Osteoblast (primary cell): ENCODE data around the gene RAB39A. TPM values are rescaled to one million over a fixed set of nuclear protein-coding genes. Genes with fewer than 3 reads are reported as not detected.

Experiments used
- DNase-seq: peaks from one replicate; pipeline ENCODE4 v3.0.0; 2011; ENCODE audit warnings: low spot score, mixed read lengths; ENCODE audit not compliant: insufficient read length; ENCODE audit errors: missing footprints
- H2AFZ ChIP-seq: 2 replicates; pipeline ENCODE4 v1.6.0; 2011; ENCODE audit warnings: mild to moderate bottlenecking, low read length
- H3K27ac ChIP-seq: 2 replicates; pipeline ENCODE4 v1.5.1; 2011; ENCODE audit warnings: mild to moderate bottlenecking, low read depth, low read length, moderate library complexity
- H3K27me3 ChIP-seq: 2 replicates; pipeline ENCODE4 v1.6.0; 2012; ENCODE audit warnings: mild to moderate bottlenecking, control low read depth, inconsistent platforms, low read length, moderate library complexity; ENCODE audit not compliant: insufficient read depth
- H3K36me3 ChIP-seq: 2 replicates; pipeline ENCODE4 v1.5.1; 2011; ENCODE audit warnings: mild to moderate bottlenecking, low read length, control low read depth, moderate library complexity; ENCODE audit not compliant: insufficient read depth
- H3K4me1 ChIP-seq: 2 replicates; pipeline ENCODE4 v1.5.1; 2011; ENCODE audit warnings: mild to moderate bottlenecking, low read length, control low read depth, moderate library complexity; ENCODE audit not compliant: insufficient read depth
- H3K4me2 ChIP-seq: 2 replicates; pipeline ENCODE4 v1.6.0; 2011; ENCODE audit warnings: mild to moderate bottlenecking, low read length; ENCODE audit not compliant: insufficient read depth
- H3K4me3 ChIP-seq: fragments of 200-600 bp; sonication (generic); 3 replicates; pipeline ENCODE4 v1.5.1; 2012; ENCODE audit warnings: mild to moderate bottlenecking, low read length, inconsistent platforms; ENCODE audit not compliant: insufficient read depth
- H3K79me2 ChIP-seq: 2 replicates; pipeline ENCODE4 v1.6.0; 2012; ENCODE audit warnings: mild to moderate bottlenecking, low read length, control low read depth, inconsistent platforms; ENCODE audit not compliant: insufficient read depth
- H3K9me3 ChIP-seq: 2 replicates; pipeline ENCODE4 v1.5.1; 2011; ENCODE audit warnings: low read depth, low read length, control low read depth
- H4K20me1 ChIP-seq: 2 replicates; pipeline ENCODE4 v1.6.0; 2012; ENCODE audit warnings: mild to moderate bottlenecking, low read length, control low read depth; ENCODE audit not compliant: insufficient read depth
- total RNA-seq: library from RNA; depleted of rRNA; stranded (reverse); fragments of >200 nt; gene quantifications from 2 replicates; pipeline ENCODE4 v1.2.3, GENCODE V29; 2012
- TF ChIP-seq, protein P1 (sequence below): IDR thresholded peaks from 2 replicates; pipeline ENCODE4 v1.5.1; 2011; ENCODE audit warnings: mild to moderate bottlenecking, low read depth, low read length, moderate library complexity; ENCODE audit errors: extremely low read depth

Gene RAB39A
- total RNA-seq, 1 donor: not detected

DNA sequence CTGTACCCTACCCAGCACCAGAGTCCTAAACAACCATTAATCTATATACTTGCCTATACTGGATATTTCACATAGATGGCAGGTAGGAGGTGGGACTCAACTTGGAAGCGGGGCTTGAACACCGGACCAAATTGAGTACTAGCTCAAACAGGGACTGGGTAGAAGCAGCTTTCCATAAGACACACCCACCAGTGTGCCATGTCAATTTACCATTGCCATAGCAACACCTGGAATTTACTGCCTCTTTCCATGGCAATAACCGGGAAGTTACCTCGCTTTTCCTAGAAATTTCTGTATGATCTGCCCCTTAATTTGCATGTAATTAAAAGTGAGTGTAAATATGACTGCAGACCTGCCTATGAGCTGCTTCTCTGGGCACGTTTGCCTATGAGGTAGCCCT lies 41.8 kb downstream of the RAB39A start:
- no peaks in the 10 kb centered on the region for H3K79me2 ChIP-seq
- no peak overlapping the region for H2AFZ ChIP-seq
- H3K9me3 ChIP-seq: no peaks in the 10 kb centered on the region
- TF ChIP-seq, protein P1, sequence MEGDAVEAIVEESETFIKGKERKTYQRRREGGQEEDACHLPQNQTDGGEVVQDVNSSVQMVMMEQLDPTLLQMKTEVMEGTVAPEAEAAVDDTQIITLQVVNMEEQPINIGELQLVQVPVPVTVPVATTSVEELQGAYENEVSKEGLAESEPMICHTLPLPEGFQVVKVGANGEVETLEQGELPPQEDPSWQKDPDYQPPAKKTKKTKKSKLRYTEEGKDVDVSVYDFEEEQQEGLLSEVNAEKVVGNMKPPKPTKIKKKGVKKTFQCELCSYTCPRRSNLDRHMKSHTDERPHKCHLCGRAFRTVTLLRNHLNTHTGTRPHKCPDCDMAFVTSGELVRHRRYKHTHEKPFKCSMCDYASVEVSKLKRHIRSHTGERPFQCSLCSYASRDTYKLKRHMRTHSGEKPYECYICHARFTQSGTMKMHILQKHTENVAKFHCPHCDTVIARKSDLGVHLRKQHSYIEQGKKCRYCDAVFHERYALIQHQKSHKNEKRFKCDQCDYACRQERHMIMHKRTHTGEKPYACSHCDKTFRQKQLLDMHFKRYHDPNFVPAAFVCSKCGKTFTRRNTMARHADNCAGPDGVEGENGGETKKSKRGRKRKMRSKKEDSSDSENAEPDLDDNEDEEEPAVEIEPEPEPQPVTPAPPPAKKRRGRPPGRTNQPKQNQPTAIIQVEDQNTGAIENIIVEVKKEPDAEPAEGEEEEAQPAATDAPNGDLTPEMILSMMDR: no peak
- no peak overlapping the region for H3K27ac ChIP-seq
- no peaks in the 10 kb centered on the region for H3K4me1 ChIP-seq
- no peaks in the 10 kb centered on the region for H3K36me3 ChIP-seq
- no peaks in the 10 kb centered on the region for H4K20me1 ChIP-seq
- no peak overlapping the region for H3K4me2 ChIP-seq
- no peak for DNase-seq
- H3K27me3 ChIP-seq: no peaks in the 10 kb centered on the region
- no peak overlapping the region for H3K4me3 ChIP-seq

DNA sequence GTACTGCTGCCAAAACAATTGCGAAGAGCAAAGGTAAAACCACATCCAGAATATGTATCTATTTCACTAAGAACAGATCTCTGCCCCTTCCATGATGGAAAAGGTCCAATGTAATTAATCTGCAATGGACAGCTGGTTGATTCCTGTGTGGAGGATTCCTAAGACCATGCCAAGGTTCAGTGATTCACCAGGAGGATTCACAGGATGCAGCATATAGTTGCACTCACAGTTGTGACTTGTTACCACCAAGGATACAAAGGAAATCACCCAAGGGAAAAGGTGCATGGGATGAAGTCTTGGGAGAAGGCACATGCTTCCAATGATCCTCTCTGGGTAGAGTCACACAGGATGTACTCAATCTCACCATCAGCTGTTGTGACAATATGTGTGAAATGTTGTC lies 45.4 kb downstream of the RAB39A start:
- H3K36me3 ChIP-seq: no peaks in the 10 kb centered on the region
- TF ChIP-seq, protein P1: no peak
- no peak for DNase-seq
- no peak overlapping the region for H3K4me3 ChIP-seq
- H3K27ac ChIP-seq: no peak overlapping the region
- no peak overlapping the region for H3K4me2 ChIP-seq
- H3K27me3 ChIP-seq: no peaks in the 10 kb centered on the region
- no peak overlapping the region for H2AFZ ChIP-seq
- H3K9me3 ChIP-seq: no peaks in the 10 kb centered on the region
- H3K4me1 ChIP-seq: no peaks in the 10 kb centered on the region
- H4K20me1 ChIP-seq: no peaks in the 10 kb centered on the region
- H3K79me2 ChIP-seq: no peaks in the 10 kb centered on the region

DNA sequence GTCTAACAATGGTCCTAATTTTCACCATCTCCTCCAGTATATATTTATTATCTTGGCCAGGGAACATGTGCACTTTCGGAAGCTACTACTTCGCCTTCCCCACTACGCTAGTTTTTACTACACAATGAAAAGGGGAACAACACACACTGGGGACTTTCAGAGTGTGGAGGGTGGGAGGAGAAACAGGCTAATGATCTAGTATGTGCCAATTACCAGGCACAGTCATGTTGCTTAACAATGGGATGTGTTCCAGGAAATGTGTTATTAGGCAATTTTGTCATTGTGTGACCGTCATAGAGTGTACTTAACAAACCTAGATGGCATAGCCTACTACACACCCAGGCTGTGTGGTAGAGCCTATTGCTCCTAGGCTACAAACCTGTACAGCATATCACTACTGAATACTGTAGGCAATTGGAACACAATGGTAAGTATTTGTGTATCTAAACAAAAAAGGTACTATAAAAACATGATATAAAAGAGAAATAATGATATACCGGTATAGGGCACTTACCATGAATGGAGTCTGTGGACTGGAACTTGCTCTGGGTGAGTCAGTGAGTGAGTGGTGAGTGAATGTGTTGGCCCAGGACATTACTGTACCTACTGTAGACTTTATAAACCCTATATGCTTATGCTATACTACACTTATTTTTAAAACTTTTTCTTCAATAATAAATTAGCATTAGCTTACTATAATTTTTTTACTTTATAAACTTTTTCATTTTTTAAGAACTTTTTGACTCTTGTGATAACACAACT lies 60.3 kb downstream of the RAB39A start:
- H3K27me3 ChIP-seq: no peaks in the 10 kb centered on the region
- no peak overlapping the region for H3K4me3 ChIP-seq
- H2AFZ ChIP-seq: no peak overlapping the region
- no peaks in the 10 kb centered on the region for H3K4me1 ChIP-seq
- DNase-seq: no peak
- H4K20me1 ChIP-seq: no peaks in the 10 kb centered on the region
- TF ChIP-seq, protein P1: no peak
- H3K27ac ChIP-seq: no peak overlapping the region
- no peak overlapping the region for H3K4me2 ChIP-seq
- H3K36me3 ChIP-seq: no peaks in the 10 kb centered on the region
- H3K79me2 ChIP-seq: no peaks in the 10 kb centered on the region
- no peaks in the 10 kb centered on the region for H3K9me3 ChIP-seq

DNA sequence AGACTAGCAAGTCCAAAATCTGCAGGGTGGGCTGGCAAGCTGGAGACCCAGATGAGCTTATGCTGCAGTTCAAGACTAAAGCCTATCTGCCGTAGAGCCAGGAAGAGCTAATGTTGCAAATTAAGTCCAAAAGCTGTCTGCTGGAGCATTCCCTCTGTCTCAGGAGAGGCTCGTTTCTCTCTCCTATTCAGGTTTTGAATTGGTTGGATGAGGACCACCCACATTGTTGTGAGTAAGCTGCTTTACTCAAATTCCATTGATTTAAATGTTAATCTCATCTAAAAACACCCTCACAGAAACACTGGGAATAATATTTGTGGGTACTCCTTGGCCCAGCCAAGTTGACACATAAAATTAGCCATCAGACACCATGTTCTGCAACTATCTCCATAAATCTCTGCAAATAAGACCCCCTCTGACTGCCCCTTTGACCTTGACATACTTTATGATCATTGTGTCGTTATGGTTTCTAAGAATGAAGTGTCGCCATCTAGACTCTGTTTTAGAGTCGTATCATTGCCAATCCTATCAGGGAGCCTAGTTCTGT lies 63.7 kb downstream of the RAB39A start:
- Histone ChIP-seq H2AFZ (no peak overlapping the region), H4K20me1 (no peaks in the 10 kb centered on the region), H3K4me3 (no peak overlapping the region), H3K9me3 (no peaks in the 10 kb centered on the region), H3K4me2 (no peak overlapping the region), H3K27ac (no peak overlapping the region), H3K36me3 (no peaks in the 10 kb centered on the region), H3K4me1 (no peaks in the 10 kb centered on the region), H3K27me3 (peaks cover 4% of the 10 kb centered on the region), H3K79me2 (no peaks in the 10 kb centered on the region)
- DNase-seq: no peak
- TF ChIP-seq, protein P1: no peak
